Measurements from ENCODE around the gene SPAG16. TPM values are rescaled to one million over a fixed set of nuclear protein-coding genes. Genes with fewer than 3 reads are reported as not detected.

The SPAG16 gene
- total RNA-seq, 1 experiment from 2014 or later, result 17.3 TPM

DNA sequence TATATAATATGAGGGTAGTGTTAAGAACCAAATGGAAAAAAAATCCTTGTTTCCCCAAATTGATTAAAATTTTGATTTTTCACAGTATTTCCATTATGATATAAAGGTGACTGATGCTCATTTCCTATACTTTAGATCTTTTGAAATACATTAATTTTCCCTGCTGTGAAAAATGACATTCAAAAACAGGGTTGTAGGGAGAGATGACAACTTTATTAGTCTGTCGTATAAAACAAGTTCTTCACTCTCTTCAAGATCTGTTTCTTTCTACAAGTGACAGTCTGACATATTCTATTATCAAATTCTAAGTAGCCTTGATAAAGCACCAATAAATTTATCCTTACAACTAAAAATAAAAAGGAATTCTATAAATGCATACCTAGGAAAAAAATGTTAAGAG, 1081.3 kb downstream of the SPAG16 start:
- no peak overlapping the region for H3K18ac ChIP-seq (ENCODE audit: insufficient read length, low read depth, low read length)
- H3K79me2 ChIP-seq (ENCODE audit: insufficient read depth, low read length), result no peaks in the 10 kb centered on the region
- no peak for DNase-seq
- no peak overlapping the region for H4K8ac ChIP-seq (replicated peaks; ENCODE audit: insufficient read length, low read depth, low read length)
- H3K9me3 ChIP-seq (ENCODE audit: control insufficient read depth, low read depth, low read length), result no peaks in the 10 kb centered on the region
- H3K4me3 Mint-ChIP-seq, result no peak overlapping the region
- H3K56ac ChIP-seq (ENCODE audit: insufficient read length, low read depth, low read length), result no peak overlapping the region
- no peak overlapping the region for H3K4me2 ChIP-seq (ENCODE audit: insufficient read depth, insufficient read length, low read length)
- H2AK5ac ChIP-seq (ENCODE audit: insufficient read length, low read length), result no peak overlapping the region
- no peak overlapping the region for H3K4ac ChIP-seq (ENCODE audit: low read depth, low read length)
- no peak overlapping the region for H4K91ac ChIP-seq (ENCODE audit: insufficient read length, low read depth, low read length)
- H3K27ac Mint-ChIP-seq, result no peak overlapping the region
- no peak overlapping the region for H3K14ac ChIP-seq (ENCODE audit: insufficient read depth, low read length)
- no peaks in the 10 kb centered on the region for H3K9me3 Mint-ChIP-seq
- no peaks in the 10 kb centered on the region for H4K20me1 ChIP-seq (ENCODE audit: control insufficient read depth, insufficient read depth, insufficient read length)
- no peaks in the 10 kb centered on the region for H3K4me1 Mint-ChIP-seq
- no peak overlapping the region for H2AFZ ChIP-seq (ENCODE audit: low read length)
- H3K36me3 Mint-ChIP-seq (ENCODE audit: insufficient read depth in 1 of 3, low read depth in 3 of 3), result no peaks in the 10 kb centered on the region
- no peak overlapping the region for H2BK5ac ChIP-seq (ENCODE audit: insufficient read length, low read length)
- no peak overlapping the region for H3K23ac ChIP-seq (ENCODE audit: insufficient read length, low read depth, low read length)
- no peak overlapping the region for H3K9ac ChIP-seq (ENCODE audit: extremely low read depth, insufficient read length, low read length)
- no peaks in the 10 kb centered on the region for H3K27me3 ChIP-seq (ENCODE audit: insufficient read depth, low read length)
- no CpG with 5 or more reads among the region's 1 CpG for WGBS (ENCODE audit: extremely low coverage, insufficient read length, low lambda C conversion rate)
- no peaks in the 10 kb centered on the region for H3K79me1 ChIP-seq (ENCODE audit: insufficient read depth, low read depth, low read length, poor library complexity, severe bottlenecking)
- H4K5ac ChIP-seq (ENCODE audit: insufficient read length, low read depth, low read length), result no peak overlapping the region
- H3K4me1 ChIP-seq (ENCODE audit: insufficient read depth, low read length), result no peaks in the 10 kb centered on the region
- no peaks in the 10 kb centered on the region for H3K27me3 Mint-ChIP-seq (ENCODE audit: low read depth)
- H2BK12ac ChIP-seq (ENCODE audit: insufficient read length, low read depth, low read length), result no peak overlapping the region
- no peak overlapping the region for H3K27ac ChIP-seq (ENCODE audit: insufficient read length, low read depth, low read length)
- H3T11ph ChIP-seq (ENCODE audit: low read length), result no peak overlapping the region
- no peaks in the 10 kb centered on the region for H3K23me2 ChIP-seq (ENCODE audit: insufficient read length, low read depth, low read length, poor library complexity, severe bottlenecking)
- TF ChIP-seq, protein P1, sequence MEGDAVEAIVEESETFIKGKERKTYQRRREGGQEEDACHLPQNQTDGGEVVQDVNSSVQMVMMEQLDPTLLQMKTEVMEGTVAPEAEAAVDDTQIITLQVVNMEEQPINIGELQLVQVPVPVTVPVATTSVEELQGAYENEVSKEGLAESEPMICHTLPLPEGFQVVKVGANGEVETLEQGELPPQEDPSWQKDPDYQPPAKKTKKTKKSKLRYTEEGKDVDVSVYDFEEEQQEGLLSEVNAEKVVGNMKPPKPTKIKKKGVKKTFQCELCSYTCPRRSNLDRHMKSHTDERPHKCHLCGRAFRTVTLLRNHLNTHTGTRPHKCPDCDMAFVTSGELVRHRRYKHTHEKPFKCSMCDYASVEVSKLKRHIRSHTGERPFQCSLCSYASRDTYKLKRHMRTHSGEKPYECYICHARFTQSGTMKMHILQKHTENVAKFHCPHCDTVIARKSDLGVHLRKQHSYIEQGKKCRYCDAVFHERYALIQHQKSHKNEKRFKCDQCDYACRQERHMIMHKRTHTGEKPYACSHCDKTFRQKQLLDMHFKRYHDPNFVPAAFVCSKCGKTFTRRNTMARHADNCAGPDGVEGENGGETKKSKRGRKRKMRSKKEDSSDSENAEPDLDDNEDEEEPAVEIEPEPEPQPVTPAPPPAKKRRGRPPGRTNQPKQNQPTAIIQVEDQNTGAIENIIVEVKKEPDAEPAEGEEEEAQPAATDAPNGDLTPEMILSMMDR (conservative IDR thresholded peaks at IDR 0.05), result no peak
- no peak overlapping the region for H2BK15ac ChIP-seq (ENCODE audit: low read depth, low read length)
- H2BK20ac ChIP-seq (ENCODE audit: low read depth, low read length, poor library complexity, severe bottlenecking), result no peak overlapping the region
- H2BK120ac ChIP-seq (ENCODE audit: low read depth, low read length, poor library complexity, severe bottlenecking), result no peak overlapping the region

Data from H9 (cell line).